Stimulated activated memory B cell treated with anti-CD40 and anti-IgM and Interleukin-4, amounts not matched to agents 10 μg/mL and 1 μg/mL and 100 μg/mL, for 72 hours (primary cell): Measurements from ENCODE around the gene SYPL2.

Experiments
- ATAC-seq: fragments of 150-1000 bp; cut with Tn5 transposase; 2 replicates; pipeline ENCODE4 v1.10.0; 2021
- H3K27ac Mint-ChIP-seq: one replicate; pipeline ENCODE4 v1.8.0; 2022; ENCODE audit warnings: mild to moderate bottlenecking, mixed read lengths
- H3K27me3 Mint-ChIP-seq: one replicate; pipeline ENCODE4 v1.8.0; 2022; ENCODE audit warnings: mixed read lengths
- H3K36me3 Mint-ChIP-seq: one replicate; pipeline ENCODE4 v1.8.0; 2022; ENCODE audit warnings: mixed read lengths
- H3K4me1 Mint-ChIP-seq: one replicate; pipeline ENCODE4 v1.8.0; 2022; ENCODE audit warnings: mixed read lengths
- H3K4me3 Mint-ChIP-seq: one replicate; pipeline ENCODE4 v1.8.0; 2022; ENCODE audit warnings: mild to moderate bottlenecking, moderate library complexity, mixed read lengths
- H3K9me3 Mint-ChIP-seq: one replicate; pipeline ENCODE4 v1.8.0; 2022; ENCODE audit warnings: mixed read lengths

The SYPL2 gene

DNA sequence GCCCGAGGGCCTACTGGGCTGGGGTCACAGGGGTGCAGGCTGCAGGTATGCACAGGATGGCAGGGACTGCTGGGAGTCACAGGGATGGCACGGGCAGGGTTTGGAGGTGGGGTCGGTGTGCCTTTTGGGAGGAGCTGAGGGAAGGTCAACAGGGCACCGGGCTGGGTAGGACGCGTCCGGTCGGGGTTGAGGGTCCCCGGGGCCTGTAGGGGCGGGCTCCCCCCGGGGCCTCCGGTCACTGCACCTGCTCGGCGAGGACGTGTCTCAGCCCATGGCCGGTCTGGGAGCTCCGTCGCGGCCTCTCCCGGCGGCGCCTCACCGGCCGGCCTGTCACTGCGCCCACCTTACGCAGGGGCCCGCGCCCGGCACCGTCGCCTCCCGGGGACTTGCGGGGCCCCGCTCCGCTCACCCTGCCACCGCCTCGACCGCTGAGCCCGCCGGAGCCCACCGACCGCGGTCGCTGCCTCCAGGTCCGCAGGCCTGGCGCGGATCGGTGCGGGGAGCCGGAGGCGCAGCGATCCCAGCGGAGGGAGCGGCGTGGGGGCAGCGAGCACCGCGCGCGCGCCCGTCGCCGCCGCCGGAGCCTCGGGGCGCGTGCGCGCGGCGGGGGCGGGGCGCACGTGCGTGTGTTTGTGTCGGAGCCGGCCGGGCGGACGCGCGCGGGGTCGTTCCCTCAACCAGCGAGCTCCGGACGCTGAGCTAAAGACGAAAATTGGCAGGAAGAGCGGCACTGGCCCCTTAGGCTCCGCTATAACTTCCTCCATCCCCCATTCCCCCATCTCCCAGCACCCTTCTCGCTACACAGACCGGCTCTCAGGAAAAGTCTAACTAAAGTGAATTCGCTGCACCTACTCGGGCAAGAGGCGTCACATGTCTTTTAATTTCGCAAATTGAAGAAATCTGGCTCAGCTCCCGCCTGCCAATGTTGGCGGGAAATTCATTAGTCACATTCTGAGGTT, 43.1 kb downstream of the SYPL2 start, which contains the start of gene AMIGO1:
TSS of gene AMIGO1 (minus strand) at position 552 of the 959 bp plus-strand sequence. CDS start 815 bp downstream, outside the sequence.
- Mint-ChIP-seq H3K9me3 (no peaks in the 10 kb centered on the region), H3K27me3 (peaks cover 26% of the 10 kb centered on the region), H3K27ac (peak within 1 kb of the TSS; percentile 70), H3K36me3 (no peaks in the 10 kb centered on the region), H3K4me3 (peak within 1 kb of the TSS; percentile 89), H3K4me1 (peaks cover 22% of the 10 kb centered on the region)
- peak; percentile 72 for ATAC-seq

DNA sequence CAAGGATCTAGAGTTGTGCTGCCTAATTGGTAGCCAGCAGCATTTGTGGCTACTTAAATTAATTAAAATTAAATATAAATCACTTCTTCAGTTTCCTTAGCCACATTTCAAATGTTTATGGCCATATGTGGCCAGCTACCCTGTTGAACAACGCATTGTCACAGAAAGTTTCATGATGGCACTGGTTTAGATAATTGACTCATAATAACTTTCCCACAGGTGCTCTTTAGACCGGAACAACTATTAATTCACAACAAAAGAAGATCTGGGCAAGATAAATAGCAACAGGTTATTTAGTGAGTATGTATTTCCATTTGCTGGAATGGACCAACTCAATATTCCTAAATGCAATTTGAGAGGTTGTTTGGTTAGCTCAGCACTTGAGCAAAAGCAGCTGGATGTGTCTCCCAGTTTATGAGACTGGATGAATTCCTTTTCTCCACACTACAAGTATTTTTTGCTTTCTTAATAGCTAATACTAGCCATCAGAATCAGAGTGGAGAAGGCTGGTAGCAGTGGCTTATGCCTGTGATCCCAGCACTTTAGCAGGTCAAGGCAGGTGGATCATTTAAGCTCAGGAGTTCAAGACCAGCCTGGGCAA, 46.9 kb downstream of the SYPL2 start:
- H3K4me3 Mint-ChIP-seq: no peak overlapping the region
- peaks cover 26% of the 10 kb centered on the region for H3K27me3 Mint-ChIP-seq
- H3K9me3 Mint-ChIP-seq: no peaks in the 10 kb centered on the region
- H3K36me3 Mint-ChIP-seq: no peaks in the 10 kb centered on the region
- no peak for ATAC-seq
- no peak overlapping the region for H3K27ac Mint-ChIP-seq
- H3K4me1 Mint-ChIP-seq: peaks cover 20% of the 10 kb centered on the region

DNA sequence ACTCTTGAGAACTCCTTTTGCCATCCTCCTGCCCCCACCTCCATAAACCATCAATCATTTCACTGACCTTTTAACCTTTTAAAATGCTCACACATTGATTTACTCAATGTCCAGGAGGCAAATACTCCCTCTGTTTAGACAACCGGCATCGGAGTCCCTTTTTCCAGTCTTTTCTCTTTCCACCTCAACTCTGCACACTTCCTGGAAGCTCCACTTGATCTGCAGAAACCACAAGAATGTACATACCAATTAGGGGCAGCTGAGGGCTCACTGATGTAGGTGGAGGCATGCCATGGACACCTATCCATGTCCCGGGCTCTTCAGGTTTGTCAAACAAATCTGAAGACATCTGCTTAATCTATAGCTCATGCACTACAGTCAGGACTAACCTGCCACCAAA, 48.5 kb downstream of the SYPL2 start:
- ATAC-seq: no peak
- Mint-ChIP-seq H3K36me3 (no peaks in the 10 kb centered on the region), H3K27me3 (peaks cover 26% of the 10 kb centered on the region), H3K9me3 (no peaks in the 10 kb centered on the region), H3K4me3 (no peak overlapping the region), H3K27ac (no peak overlapping the region), H3K4me1 (peaks cover 7% of the 10 kb centered on the region)

DNA sequence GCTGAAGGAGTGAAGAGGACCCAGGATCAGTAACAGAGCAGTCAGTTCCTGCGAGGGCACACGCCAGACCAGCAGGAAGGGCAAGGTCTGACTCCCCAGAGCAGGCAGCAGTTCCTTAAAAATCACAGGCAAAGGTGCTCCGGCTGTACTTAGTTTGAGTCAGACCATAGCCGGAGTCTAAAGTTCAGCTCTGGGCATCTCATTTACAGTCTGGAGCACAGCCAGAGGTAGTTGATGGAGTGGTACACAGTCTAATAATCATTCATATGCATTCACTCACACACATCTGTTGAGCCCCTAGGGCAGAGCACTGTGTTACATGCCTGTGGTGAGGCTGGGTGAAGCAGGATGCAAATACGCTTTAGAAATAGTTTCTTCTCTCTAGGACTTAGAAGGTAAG, 50.5 kb downstream of the SYPL2 start:
- Mint-ChIP-seq H3K4me1 (no peaks in the 10 kb centered on the region), H3K27ac (no peak overlapping the region), H3K36me3 (no peaks in the 10 kb centered on the region), H3K9me3 (no peaks in the 10 kb centered on the region), H3K27me3 (peaks cover 8% of the 10 kb centered on the region), H3K4me3 (no peak overlapping the region)
- ATAC-seq: no peak

DNA sequence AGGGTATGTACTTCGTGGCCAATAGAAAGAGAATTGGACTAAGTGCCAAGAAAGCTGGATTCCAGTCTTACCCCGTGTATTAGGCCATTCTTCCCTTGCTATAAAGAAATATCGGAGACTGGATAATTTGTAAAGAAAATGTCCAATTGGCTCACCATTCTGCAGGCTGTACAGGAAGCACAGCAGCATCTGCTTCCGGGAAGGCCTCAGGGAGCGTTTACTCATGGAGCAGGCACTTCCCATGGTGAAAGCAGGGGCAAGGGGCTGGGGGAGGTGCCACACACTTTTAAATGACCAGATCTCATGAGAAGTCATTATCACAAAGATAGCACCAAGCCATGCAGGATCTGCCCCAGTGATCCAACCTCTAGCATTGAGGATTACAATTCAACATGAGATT, 51.0 kb downstream of the SYPL2 start:
- H3K27me3 Mint-ChIP-seq: peaks cover 8% of the 10 kb centered on the region
- H3K4me1 Mint-ChIP-seq: no peaks in the 10 kb centered on the region
- no peaks in the 10 kb centered on the region for H3K36me3 Mint-ChIP-seq
- no peak overlapping the region for H3K27ac Mint-ChIP-seq
- ATAC-seq: no peak
- no peaks in the 10 kb centered on the region for H3K9me3 Mint-ChIP-seq
- no peak overlapping the region for H3K4me3 Mint-ChIP-seq

DNA sequence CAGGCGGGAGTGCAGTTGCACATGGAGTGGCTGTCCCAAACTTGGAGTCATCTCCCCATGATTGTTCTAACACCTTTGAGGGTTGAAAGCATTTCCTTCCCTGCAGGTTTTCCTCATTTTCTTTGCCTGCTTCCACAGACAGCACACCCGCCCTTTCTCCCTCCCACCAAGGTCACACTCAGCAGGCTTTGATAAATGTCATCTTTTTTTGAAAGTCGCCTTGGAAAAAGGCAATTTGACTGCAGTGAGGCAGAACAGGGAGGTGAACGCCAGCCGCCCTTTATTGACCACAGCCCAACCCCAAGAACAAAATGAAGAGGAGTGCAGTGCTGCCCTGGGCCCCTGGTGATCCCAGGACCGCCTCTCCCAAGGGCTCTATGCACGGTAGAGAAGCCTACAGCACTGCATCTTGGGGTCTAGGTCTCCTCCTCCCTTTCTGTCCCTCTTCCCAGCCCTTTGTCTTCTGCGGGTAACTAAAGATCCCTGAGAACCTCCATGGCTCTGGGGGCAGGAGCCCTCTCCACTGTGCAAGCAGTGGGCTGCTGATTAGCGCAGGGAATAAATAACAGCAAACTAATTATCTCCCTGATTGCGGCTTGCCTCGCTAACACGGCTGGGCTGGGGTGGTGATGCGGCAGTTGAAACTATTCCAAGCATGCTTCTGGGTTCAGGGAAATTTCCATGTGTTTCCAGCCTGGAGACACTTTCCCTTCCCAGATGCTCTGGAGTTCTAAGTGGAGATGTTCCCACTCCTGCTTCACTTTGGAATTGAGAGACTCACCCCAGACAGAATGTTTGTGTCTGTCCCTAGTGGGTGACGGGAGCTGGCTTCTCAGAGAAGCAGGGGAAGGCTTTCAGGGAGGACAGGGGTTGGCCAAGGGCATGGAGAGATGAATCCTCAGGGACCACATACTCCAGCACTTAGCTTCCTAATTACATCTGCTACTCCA, 54.9 kb downstream of the SYPL2 start:
- no peaks in the 10 kb centered on the region for H3K36me3 Mint-ChIP-seq

DNA sequence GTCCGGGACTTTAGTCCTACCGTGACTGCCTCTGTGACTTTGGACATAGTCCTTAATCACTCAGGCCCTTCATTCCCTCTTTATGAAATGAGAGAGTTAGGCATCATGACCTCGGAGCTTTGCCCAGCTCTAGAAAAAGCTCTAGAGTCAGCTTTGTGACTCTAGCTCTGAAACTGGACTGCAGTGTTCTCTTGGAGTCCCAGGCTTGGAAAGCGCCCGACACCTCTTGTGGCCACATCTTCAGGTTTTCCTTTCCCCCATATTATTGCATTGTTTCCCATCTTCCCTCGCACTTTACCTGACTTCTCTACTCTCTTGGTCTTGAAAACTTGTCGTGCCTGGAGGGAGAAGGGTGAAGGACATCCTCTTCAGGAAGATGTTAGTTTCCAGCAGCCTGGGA, 55.7 kb downstream of the SYPL2 start:
- peaks cover 2% of the 10 kb centered on the region for H3K4me1 Mint-ChIP-seq
- no peak overlapping the region for H3K4me3 Mint-ChIP-seq
- ATAC-seq: no peak
- no peaks in the 10 kb centered on the region for H3K9me3 Mint-ChIP-seq
- H3K27ac Mint-ChIP-seq: no peak overlapping the region
- no peaks in the 10 kb centered on the region for H3K36me3 Mint-ChIP-seq
- peaks cover 13% of the 10 kb centered on the region for H3K27me3 Mint-ChIP-seq

More for the DNA sequence above, 54.9 kb downstream of the SYPL2 start:
- no peak for ATAC-seq
- no peaks in the 10 kb centered on the region for H3K4me1 Mint-ChIP-seq
- H3K27ac Mint-ChIP-seq: no peak overlapping the region
- H3K27me3 Mint-ChIP-seq: peaks cover 13% of the 10 kb centered on the region
- no peak overlapping the region for H3K4me3 Mint-ChIP-seq
- no peaks in the 10 kb centered on the region for H3K9me3 Mint-ChIP-seq

DNA sequence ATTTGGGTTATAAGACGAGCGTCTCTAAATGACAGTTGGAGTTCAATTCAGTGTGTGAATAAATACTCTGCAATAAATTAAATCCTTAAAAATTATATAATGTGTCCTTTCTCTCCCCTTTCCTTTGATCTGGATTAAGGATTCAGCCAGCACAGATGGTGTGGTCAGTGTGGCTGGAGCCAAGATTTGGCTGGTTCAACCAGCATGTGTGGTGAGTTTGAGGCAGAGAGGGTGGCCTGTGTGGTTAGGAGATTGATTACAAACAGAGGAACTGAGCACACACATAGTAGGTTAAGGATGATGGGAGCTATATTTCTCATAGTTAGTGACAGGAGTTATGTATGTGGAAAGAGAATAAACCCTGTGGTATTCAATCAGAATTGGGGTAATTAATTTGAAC, 57.4 kb downstream of the SYPL2 start:
- H3K4me3 Mint-ChIP-seq: no peak overlapping the region
- H3K9me3 Mint-ChIP-seq: no peaks in the 10 kb centered on the region
- no peaks in the 10 kb centered on the region for H3K36me3 Mint-ChIP-seq
- peaks cover 12% of the 10 kb centered on the region for H3K4me1 Mint-ChIP-seq
- H3K27ac Mint-ChIP-seq: no peak overlapping the region
- peaks cover 13% of the 10 kb centered on the region for H3K27me3 Mint-ChIP-seq
- no peak for ATAC-seq

DNA sequence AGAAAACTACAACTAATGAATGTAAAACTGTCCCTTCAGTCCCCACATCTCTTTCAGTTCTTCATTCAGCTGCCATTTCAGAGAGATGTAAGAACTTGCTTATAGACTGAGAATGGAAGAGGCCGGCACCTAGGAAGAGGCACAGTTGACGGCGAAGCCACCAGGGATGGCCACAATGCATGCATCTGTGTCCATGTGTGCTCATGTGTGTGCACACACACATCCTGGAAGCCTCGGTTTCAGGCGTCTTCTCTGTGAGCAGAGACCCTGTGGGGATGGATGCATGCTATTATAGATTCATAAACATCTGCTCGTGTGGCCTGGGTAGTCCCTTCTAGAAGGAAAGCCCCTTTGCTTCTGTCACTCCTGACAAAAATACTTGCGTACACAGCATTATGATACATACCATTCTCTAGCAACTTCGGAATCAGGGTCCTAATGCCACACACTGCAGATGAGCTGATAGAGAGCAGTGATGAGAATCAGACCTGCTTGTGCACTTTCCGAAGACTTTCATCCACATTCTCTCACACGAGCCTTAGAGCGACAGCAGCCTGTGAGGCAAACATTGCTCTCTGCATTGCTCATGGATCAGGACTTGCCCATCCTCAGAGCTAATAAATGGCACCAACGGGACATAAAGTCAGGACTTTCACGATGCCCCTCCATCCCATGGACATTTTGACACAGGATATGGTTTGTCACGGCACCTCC, 60.9 kb downstream of the SYPL2 start:
- H3K27me3 Mint-ChIP-seq: peaks cover 7% of the 10 kb centered on the region
- H3K4me1 Mint-ChIP-seq: peaks cover 14% of the 10 kb centered on the region
- H3K4me3 Mint-ChIP-seq: peak overlapping the region; percentile 66
- H3K36me3 Mint-ChIP-seq: no peaks in the 10 kb centered on the region
- no peaks in the 10 kb centered on the region for H3K9me3 Mint-ChIP-seq
- peak overlapping the region; percentile 74 for H3K27ac Mint-ChIP-seq
- ATAC-seq: peak; percentile 87

DNA sequence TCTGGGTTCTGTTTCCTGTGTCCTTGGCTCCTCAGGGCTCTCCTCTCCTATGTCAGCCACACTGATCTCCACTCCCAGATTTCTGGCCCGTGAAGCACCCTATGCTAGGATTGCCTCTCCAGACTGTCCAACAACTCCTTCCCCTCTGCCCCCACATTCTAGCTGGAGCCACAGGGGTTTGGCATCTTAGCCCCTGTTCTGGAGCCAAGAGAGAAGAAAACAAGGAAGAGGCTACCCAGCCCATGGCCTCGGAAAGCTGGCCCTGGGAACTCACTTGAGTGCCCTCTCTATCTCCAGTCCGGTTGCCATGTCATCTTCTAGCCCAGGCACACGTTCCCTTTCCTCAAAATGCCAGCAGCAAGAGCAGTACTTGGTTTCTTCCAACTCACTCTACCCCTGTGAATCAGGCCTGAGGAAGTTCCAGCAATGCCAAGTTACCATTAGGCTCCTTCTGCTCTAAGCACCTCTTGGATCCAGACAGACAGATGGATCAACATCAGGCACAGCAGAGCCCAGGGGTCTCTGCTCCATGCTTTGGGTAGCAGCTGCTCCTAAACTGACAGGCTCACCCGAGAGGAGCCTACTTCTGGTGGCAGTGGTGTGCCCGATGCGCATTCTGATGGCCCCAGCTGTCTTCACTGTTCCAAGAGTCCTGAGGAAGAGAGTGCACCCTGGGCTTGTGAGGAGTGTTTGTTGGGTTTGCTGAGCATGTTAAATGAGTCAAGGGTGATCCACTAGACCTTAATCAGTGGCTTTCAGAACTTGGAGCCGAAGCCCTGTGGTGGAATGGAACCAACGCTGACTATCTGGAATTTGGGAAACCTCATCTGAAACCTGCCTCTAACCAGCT, 61.7 kb downstream of the SYPL2 start:
- peak overlapping the region; percentile 74 for H3K27ac Mint-ChIP-seq
- H3K27me3 Mint-ChIP-seq: no peaks in the 10 kb centered on the region
- no peaks in the 10 kb centered on the region for H3K9me3 Mint-ChIP-seq
- H3K4me1 Mint-ChIP-seq: peaks cover 21% of the 10 kb centered on the region
- no peak for ATAC-seq
- no peak overlapping the region for H3K4me3 Mint-ChIP-seq
- H3K36me3 Mint-ChIP-seq: no peaks in the 10 kb centered on the region

DNA sequence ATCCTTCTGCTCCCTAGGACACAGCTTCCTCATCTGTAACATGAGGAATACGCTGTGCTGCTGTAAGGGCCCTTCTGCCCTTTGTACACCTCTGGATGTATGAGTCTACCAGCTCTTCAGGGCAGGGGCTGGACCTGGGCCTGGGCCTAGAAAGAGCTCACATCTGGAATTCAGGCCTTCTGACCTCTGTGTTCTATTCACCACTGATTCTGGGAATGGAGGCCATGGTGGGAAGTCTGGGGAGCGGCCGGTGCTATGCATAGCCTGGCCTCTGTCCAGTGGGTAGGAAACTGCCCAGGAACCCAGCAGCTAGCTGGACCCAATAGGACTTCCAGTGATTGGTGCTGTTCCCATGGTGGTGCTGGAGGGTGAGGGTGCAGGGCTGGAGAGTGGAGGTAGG, 62.4 kb downstream of the SYPL2 start:
- no peak for ATAC-seq
- Mint-ChIP-seq H3K36me3 (no peaks in the 10 kb centered on the region), H3K4me3 (no peak overlapping the region), H3K27ac (no peak overlapping the region), H3K9me3 (no peaks in the 10 kb centered on the region), H3K4me1 (peaks cover 21% of the 10 kb centered on the region), H3K27me3 (no peaks in the 10 kb centered on the region)

DNA sequence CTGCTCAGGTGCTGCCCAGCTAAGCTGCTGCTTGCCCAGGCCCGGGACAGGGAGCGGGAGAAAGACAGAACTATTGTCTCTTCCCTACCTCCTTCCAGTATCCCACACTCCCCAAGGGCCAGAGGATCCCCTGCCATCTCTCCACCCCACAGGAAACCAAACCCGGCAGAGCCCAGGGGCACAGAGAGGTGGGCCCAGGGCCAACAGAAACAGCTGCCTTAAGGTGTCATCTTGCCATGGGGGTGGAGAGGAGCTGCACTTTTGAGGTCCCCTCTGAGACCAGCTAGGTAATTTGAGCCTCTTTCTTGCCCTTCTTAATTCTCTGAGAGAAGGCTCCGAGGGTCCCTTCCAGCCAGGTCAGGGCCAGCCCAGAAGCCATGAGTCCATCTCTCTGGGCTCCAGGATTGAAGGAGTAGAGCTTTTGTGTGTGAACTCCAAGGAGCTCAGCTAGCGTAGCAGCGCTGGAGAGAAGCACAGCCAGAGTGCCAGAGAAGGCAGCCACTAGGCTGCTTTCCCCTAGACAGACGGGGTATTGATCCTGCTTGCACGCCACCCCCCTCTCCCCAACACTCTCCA, 63.6 kb downstream of the SYPL2 start:
- Mint-ChIP-seq H3K36me3 (no peaks in the 10 kb centered on the region), H3K9me3 (no peaks in the 10 kb centered on the region), H3K4me3 (no peak overlapping the region), H3K4me1 (peaks cover 21% of the 10 kb centered on the region), H3K27me3 (no peaks in the 10 kb centered on the region), H3K27ac (peak overlapping the region; percentile 54)
- no peak for ATAC-seq

DNA sequence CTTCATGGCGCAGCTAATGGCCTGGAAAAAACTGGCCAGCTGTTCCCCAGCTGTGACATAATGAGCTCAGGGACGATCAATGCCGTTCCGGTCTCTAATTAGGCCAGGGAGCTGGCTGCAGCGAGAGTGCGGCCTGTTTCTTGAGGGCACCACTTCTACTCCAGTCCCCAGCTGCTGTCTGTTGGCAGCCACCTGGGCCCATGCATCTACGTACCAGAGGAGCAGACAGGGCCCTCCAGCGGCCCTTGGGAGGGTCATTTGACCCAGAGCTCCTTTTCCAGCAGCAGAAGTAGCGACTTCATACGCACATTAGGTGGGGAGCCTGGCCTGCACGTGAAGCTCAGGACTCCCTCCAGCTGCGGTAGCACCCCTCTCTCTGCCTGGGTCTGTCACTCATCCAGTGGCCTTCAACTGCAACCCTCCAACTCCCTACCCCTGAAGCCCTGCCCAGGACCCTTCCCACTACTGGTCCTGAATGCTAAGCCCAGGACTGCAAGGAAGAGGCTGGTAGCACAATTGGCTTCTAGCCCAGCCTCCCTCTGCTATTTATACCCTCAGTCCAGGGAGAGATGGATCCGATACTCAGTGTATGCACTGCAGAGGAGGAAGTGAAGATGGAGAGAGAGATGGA, 64.2 kb downstream of the SYPL2 start:
- no peak for ATAC-seq
- Mint-ChIP-seq H3K4me1 (peaks cover 21% of the 10 kb centered on the region), H3K27me3 (no peaks in the 10 kb centered on the region), H3K9me3 (no peaks in the 10 kb centered on the region), H3K36me3 (no peaks in the 10 kb centered on the region), H3K4me3 (no peak overlapping the region), H3K27ac (peak overlapping the region; percentile 2)
